Stomach (tissue), 9 donors: ENCODE data around the gene FAM131A. TPM values are rescaled to one million over a fixed set of nuclear protein-coding genes. Genes with fewer than 3 reads are reported as not detected.

Experiments
- DNase-seq, 2 donors: peaks; one replicate each; pipeline versions ENCODE4 v3.0.0 to v3.0.0-alpha.2; 2013 to 2019
- H3K27ac ChIP-seq, 5 donors: fragments of 200-600 bp in 4 of 5; sonication (generic) in 4 of 5; one replicate each; pipeline ENCODE4 v1.5.1; 2013 to 2019; ENCODE audit warnings: mild to moderate bottlenecking in 1 of 5, moderate library complexity in 1 of 5
- H3K27me3 ChIP-seq, 3 donors: fragments of 200-600 bp; sonication (generic); one replicate each; pipeline ENCODE4 v1.5.1; 2017 to 2019; ENCODE audit warnings: mixed run types in 1 of 3
- H3K36me3 ChIP-seq, 4 donors: fragments of 200-600 bp; sonication (generic); 1 replicate in 3 of 4; 2 replicates in 1 of 4; pipeline ENCODE4 v1.5.1; 2016 to 2019
- H3K4me1 ChIP-seq, 4 donors: fragments of 200-600 bp; sonication (generic); one replicate each; pipeline ENCODE4 v1.5.1; 2016 to 2019
- H3K4me3 ChIP-seq, 4 donors: fragments of 200-600 bp; sonication (generic) in 3 of 4; one replicate each; pipeline ENCODE4 v1.5.1; 2016 to 2019; ENCODE audit warnings: mild to moderate bottlenecking in 1 of 4
- H3K9me3 ChIP-seq, 4 donors: fragments of 200-600 bp; sonication (generic); one replicate each; pipeline ENCODE4 v1.5.1; 2016 to 2019
- EP300 ChIP-seq: sonication (generic); formaldehyde crosslinking; IDR thresholded peaks from one replicate; pipeline ENCODE4 v1.6.1; 2017; ENCODE audit warnings: antibody characterized with exemption
- POLR2A ChIP-seq, 4 donors: fragments of 450-650 bp; IDR thresholded peaks; one replicate each; pipeline ENCODE4 v1.6.1; 2016; ENCODE audit warnings: antibody characterized with exemption in 4 of 4, control low read depth in 2 of 4, mild to moderate bottlenecking in 1 of 4, moderate library complexity in 1 of 4
- POLR2AphosphoS5 ChIP-seq, 3 donors: sonication (generic); formaldehyde crosslinking; IDR thresholded peaks; one replicate each; pipeline ENCODE4 v1.6.1; 2016; ENCODE audit warnings: antibody characterized with exemption in 3 of 3
- WGBS, 5 donors: extraction: QIAGEN DNeasy Blood & Tissue Kit in 3 of 5; methylation state at CpG; one replicate each; pipeline versions ENCODE4 v1.1.5 to v1.1.7; 2013 to 2018; 5-methylcytosine and 5-hydroxymethylcytosine counted together
- intact Hi-C: fragments of 100-400 bp; cut with DNase I; formaldehyde crosslinking; loops from one replicate; pipeline ENCODE4 v1.15.1; 2023; ENCODE audit warnings: low total_unique reads
- polyA plus RNA-seq, 3 donors: library from polyadenylated mRNA; stranded (reverse); fragments of 200-250 nt; gene quantifications; one replicate each; pipeline ENCODE4 v1.2.3, GENCODE V29; 2013
- total RNA-seq, 5 donors: library from RNA; depleted of rRNA; stranded (reverse); fragments of >200 nt; gene quantifications; one replicate each; pipeline versions ENCODE4 v1.1.0 to v1.2.3, GENCODE V29; 2014 to 2016
- TF ChIP-seq, protein P1 (sequence below), 7 experiments: fragments of 450-650 bp in 4 of 7; fragments of 200-600 bp in 3 of 7; sonication (generic) in 3 of 7; IDR thresholded peaks; one replicate each; pipeline ENCODE4 v1.5.1; 2016 to 2019; ENCODE audit warnings: antibody characterized with exemption in 7 of 7, control low read depth in 2 of 7, mild to moderate bottlenecking in 1 of 7
- donor health status: healthy with polysubstance abuse.
- donor health status: Bipolar disorder and iron deficiency.
- donor health status: healthy.

Gene FAM131A
- total and polyA plus RNA-seq, 8 donors, result 1.8 to 73.2 (median 12.8) TPM

DNA sequence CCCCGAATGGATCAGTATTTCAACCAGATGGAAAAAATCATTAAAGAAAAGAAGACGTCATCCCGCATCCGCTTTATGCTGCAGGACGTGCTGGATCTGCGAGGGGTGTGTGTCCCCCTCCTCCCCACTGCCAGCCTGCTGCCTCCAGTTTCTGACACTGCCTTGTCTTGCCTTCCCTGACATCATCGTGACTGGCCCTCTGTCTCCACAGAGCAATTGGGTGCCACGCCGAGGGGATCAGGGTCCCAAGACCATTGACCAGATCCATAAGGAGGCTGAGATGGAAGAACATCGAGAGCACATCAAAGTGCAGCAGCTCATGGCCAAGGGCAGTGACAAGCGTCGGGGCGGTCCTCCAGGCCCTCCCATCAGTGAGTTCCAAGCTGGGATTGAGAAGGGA is 12.1 kb upstream of the FAM131A start:
- DNase-seq, result no peak
- intact Hi-C loops, result no loop called here
- Histone ChIP-seq H3K4me1 (peaks cover 13 to 23% (median 16%) of the 10 kb centered on the region in 4 donors), H3K9me3 (no peaks in the 10 kb centered on the region), H3K36me3 (peaks cover 98 to 100% (median 100%) of the 10 kb centered on the region in 4 donors), H3K27me3 (no peaks in the 10 kb centered on the region), H3K27ac (no peak overlapping the region), H3K4me3 (no peak overlapping the region)
- no peak for TF ChIP-seq POLR2AphosphoS5 (IDR thresholded peaks at IDR 0.05)
- TF ChIP-seq POLR2A (IDR thresholded peaks at IDR 0.05), result no peak
- TF ChIP-seq, protein P1, sequence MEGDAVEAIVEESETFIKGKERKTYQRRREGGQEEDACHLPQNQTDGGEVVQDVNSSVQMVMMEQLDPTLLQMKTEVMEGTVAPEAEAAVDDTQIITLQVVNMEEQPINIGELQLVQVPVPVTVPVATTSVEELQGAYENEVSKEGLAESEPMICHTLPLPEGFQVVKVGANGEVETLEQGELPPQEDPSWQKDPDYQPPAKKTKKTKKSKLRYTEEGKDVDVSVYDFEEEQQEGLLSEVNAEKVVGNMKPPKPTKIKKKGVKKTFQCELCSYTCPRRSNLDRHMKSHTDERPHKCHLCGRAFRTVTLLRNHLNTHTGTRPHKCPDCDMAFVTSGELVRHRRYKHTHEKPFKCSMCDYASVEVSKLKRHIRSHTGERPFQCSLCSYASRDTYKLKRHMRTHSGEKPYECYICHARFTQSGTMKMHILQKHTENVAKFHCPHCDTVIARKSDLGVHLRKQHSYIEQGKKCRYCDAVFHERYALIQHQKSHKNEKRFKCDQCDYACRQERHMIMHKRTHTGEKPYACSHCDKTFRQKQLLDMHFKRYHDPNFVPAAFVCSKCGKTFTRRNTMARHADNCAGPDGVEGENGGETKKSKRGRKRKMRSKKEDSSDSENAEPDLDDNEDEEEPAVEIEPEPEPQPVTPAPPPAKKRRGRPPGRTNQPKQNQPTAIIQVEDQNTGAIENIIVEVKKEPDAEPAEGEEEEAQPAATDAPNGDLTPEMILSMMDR (IDR thresholded peaks at IDR 0.05), result no peak
- no peak for TF ChIP-seq EP300
- 88 to 92% (median 90%) methylated on average over 13 of the region's 13 CpGs for WGBS, 5 donors

DNA sequence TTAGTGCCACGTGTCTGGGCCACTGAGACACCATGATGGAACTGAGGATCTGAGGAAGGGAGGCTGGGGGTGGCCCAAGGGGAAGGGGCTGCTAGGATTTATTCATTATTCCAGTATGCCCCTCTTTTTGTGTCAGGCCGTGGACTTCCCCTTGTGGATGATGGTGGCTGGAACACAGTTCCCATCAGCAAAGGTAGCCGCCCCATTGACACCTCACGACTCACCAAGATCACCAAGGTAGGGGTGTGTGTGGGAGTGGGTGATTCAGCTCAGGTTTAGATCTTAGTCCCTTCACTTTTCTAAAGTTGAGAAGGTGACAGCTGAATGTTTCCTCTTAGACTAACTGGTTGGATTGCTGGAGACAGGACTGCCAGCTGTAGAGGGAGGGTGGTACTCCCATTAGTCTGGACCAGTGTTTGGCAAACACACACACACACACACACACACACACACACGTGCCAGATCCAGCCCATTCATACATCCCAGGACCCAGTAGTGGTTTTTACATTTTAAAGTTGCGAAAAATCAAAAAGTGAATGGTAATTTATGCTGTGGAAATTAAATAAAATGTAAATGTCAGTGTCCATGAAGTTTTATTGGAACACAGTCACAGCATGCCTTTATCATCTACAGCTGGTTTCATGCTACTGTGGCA is 11.6 kb upstream of the FAM131A start:
- H3K4me3 ChIP-seq, result no peak overlapping the region
- H3K9me3 ChIP-seq, result no peaks in the 10 kb centered on the region
- H3K27me3 ChIP-seq, result no peaks in the 10 kb centered on the region
- DNase-seq, result no peak
- no peak overlapping the region for H3K27ac ChIP-seq
- intact Hi-C loops, result no loop called here
- peaks cover 97 to 100% (median 100%) of the 10 kb centered on the region in 4 donors for H3K36me3 ChIP-seq
- TF ChIP-seq, protein P1 (IDR thresholded peaks at IDR 0.05), result no peak
- H3K4me1 ChIP-seq, result peaks cover 8 to 17% (median 10%) of the 10 kb centered on the region in 4 donors
- 67 to 79% (median 71%) methylated on average over 6 of the region's 6 CpGs for WGBS, 5 donors

DNA sequence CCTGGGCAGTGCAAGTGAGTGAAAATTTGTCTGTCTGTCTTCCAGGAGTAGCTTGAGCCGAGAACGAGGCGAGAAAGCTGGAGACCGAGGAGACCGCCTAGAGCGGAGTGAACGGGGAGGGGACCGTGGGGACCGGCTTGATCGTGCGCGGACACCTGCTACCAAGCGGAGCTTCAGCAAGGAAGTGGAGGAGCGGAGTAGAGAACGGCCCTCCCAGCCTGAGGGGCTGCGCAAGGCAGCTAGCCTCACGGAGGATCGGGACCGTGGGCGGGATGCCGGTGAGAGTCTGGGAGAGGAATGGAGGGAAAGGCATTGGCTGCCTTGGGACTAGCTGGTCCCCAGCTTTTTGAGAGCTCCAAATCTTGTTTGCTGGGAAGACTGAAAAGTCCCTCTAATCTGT is 10.2 kb upstream of the FAM131A start:
- H3K9me3 ChIP-seq, result no peaks in the 10 kb centered on the region
- TF ChIP-seq, protein P1 (IDR thresholded peaks at IDR 0.05), result no peak
- TF ChIP-seq EP300 (no peak), POLR2A (IDR thresholded peaks at IDR 0.05) (no peak), POLR2AphosphoS5 (IDR thresholded peaks at IDR 0.05) (no peak)
- WGBS, 5 donors, result 92 to 96% (median 94%) methylated on average over 21 of the region's 21 CpGs
- no peak overlapping the region for H3K4me3 ChIP-seq
- peaks cover 0 to 17% (median 0%) of the 10 kb centered on the region in 4 donors for H3K4me1 ChIP-seq
- no peak overlapping the region for H3K27ac ChIP-seq
- no peak for DNase-seq
- intact Hi-C loops, result no loop called here
- H3K27me3 ChIP-seq, result no peaks in the 10 kb centered on the region
- H3K36me3 ChIP-seq, result peaks cover 97 to 100% (median 100%) of the 10 kb centered on the region in 4 donors

DNA sequence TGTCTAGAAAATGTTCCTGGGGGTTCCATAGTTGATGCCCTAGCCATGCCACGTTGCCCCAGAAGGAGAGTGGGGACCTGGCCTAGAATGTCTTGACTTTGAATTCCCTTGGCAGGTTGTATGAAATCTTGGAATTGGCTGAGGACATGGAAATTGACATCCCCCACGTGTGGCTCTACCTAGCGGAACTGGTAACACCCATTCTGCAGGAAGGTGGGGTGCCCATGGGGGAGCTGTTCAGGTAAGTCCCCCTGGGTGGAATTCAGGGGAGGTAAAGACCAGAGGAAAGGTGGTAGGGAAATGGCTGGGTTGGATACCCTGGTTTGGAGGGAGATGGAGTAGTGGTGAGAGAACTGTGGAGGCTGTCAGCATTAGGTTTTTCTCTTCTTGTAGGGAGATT is 8.9 kb upstream of the FAM131A start:
- intact Hi-C loops, result no loop called here
- Histone ChIP-seq H3K36me3 (peaks cover 92 to 100% (median 100%) of the 10 kb centered on the region in 4 donors), H3K27me3 (no peaks in the 10 kb centered on the region), H3K27ac (peak overlapping the region in 1 of 5 donors; percentile 11), H3K4me1 (peaks cover 0 to 21% (median 0%) of the 10 kb centered on the region in 4 donors), H3K4me3 (no peak overlapping the region), H3K9me3 (no peaks in the 10 kb centered on the region)
- TF ChIP-seq POLR2AphosphoS5 (IDR thresholded peaks at IDR 0.05), result no peak
- TF ChIP-seq POLR2A (IDR thresholded peaks at IDR 0.05), result no peak
- TF ChIP-seq EP300, result no peak
- TF ChIP-seq, protein P1 (IDR thresholded peaks at IDR 0.05), result no peak
- no peak for DNase-seq
- 48 to 71% (median 56%) methylated on average over 3 of the region's 3 CpGs for WGBS, 5 donors
